PC-3 (cell line): ENCODE data around the gene ZNF497. TPM values are rescaled to one million over a fixed set of nuclear protein-coding genes. Genes with fewer than 3 reads are reported as not detected.

ENCODE experiments used
- ATAC-seq: fragments of 200-7000 bp; cut with Tn5 transposase; 2 replicates; pipeline ENCODE4 v1.9.1; 2020; ENCODE audit warnings: mild to moderate bottlenecking, moderate library complexity
- BruUV-seq: library from RNA; stranded (reverse); fragments of 400-500 nt; replicated peaks from 2 replicates; lab custom pipeline; 2021; lab: Mats Ljungman, UMichigan
- CTCF ChIA-PET: fragments of 300-600 bp; sonication (Branson Sonifier 250); formaldehyde crosslinking; loops from one replicate; lab custom pipeline; 2022; ENCODE audit warnings: antibody characterized with exemption; lab: Charles Lee
- POLR2A ChIA-PET: fragments of 300-600 bp; sonication (Branson Sonifier 250); formaldehyde crosslinking; loops from one replicate; lab custom pipeline; 2022; ENCODE audit warnings: antibody characterized with exemption; ENCODE audit not compliant: unreplicated experiment; lab: Charles Lee
- DNase-seq: peaks from one replicate; pipeline ENCODE4 v3.0.0-alpha.2; 2015
- H2AFZ ChIP-seq: fragments of 300-600 bp; sonication (generic); 2 replicates; pipeline ENCODE4 v1.6.0; 2016; ENCODE audit warnings: antibody characterized with exemption, low read length
- H3F3A ChIP-seq: fragments of 300-600 bp; sonication (generic); one replicate; pipeline ENCODE4 v1.6.0; 2017; ENCODE audit warnings: antibody characterized with exemption, low read length, control low read depth, mild to moderate bottlenecking; ENCODE audit not compliant: unreplicated experiment
- H3K27ac ChIP-seq: fragments of 300-600 bp; sonication (generic); 2 replicates; pipeline ENCODE4 v1.5.1; 2016; ENCODE audit warnings: mild to moderate bottlenecking, low read length
- H3K27me3 ChIP-seq: fragments of 300-600 bp; sonication (generic); 2 replicates; pipeline ENCODE4 v1.6.1; 2016; ENCODE audit warnings: low read length, mixed read lengths
- H3K36me3 ChIP-seq: fragments of 300-600 bp; sonication (generic); 2 replicates; pipeline ENCODE4 v1.6.1; 2016; ENCODE audit warnings: low read depth, mixed run types, low read length, mixed read lengths
- H3K4me1 ChIP-seq: fragments of 300-600 bp; sonication (generic); 2 replicates; pipeline ENCODE4 v1.5.1; 2016; ENCODE audit warnings: low read length; ENCODE audit not compliant: insufficient read depth
- H3K4me2 ChIP-seq: fragments of 300-600 bp; sonication (generic); 2 replicates; pipeline ENCODE4 v1.6.0; 2016; ENCODE audit warnings: low read length
- H3K4me3 ChIP-seq: fragments of 300-600 bp; sonication (generic); 2 replicates; pipeline ENCODE4 v1.5.1; 2016; ENCODE audit warnings: mild to moderate bottlenecking, low read length, mixed read lengths
- H3K79me2 ChIP-seq: fragments of 300-600 bp; sonication (generic); 2 replicates; pipeline ENCODE4 v1.6.1; 2017; ENCODE audit warnings: low read length, mixed read lengths
- H3K9ac ChIP-seq: fragments of 300-600 bp; sonication (generic); 2 replicates; pipeline ENCODE4 v1.6.0; 2016; ENCODE audit warnings: mild to moderate bottlenecking, low read length
- H3K9me2 ChIP-seq: fragments of 300-600 bp; sonication (generic); replicated peaks from 2 replicates; pipeline ENCODE4 v1.6.1; 2016; ENCODE audit warnings: mixed run types, low read length, mixed read lengths
- H3K9me3 ChIP-seq: fragments of 300-600 bp; sonication (generic); 2 replicates; pipeline ENCODE4 v1.6.1; 2016; ENCODE audit warnings: low read length, mixed read lengths
- H4K20me1 ChIP-seq: fragments of 300-600 bp; sonication (generic); 2 replicates; pipeline ENCODE4 v1.6.1; 2016; ENCODE audit warnings: low read length, mixed read lengths
- CTCF ChIP-seq: fragments of 300-600 bp; sonication (generic); conservative IDR thresholded peaks from 2 replicates; pipeline ENCODE4 v1.5.1; 2017; ENCODE audit warnings: antibody characterized with exemption, low read depth, mild to moderate bottlenecking, low read length
- EZH2 ChIP-seq: fragments of 300-600 bp; sonication (generic); IDR thresholded peaks from one replicate; pipeline ENCODE4 v1.6.1; 2017; ENCODE audit warnings: antibody characterized with exemption, mild to moderate bottlenecking, low read length; ENCODE audit not compliant: unreplicated experiment
- EZH2phosphoT487 ChIP-seq: fragments of 300-600 bp; sonication (generic); IDR thresholded peaks from 2 replicates; pipeline ENCODE4 v1.6.1; 2018; ENCODE audit warnings: mild to moderate bottlenecking, antibody characterized with exemption, low read length, borderline replicate concordance
- intact Hi-C: fragments of 100-400 bp; cut with micrococcal nuclease; formaldehyde crosslinking; loops from 2 replicates; pipeline ENCODE4 v1.9.0; 2023
- total RNA-seq: library from RNA; depleted of rRNA; stranded (reverse); fragments of >200 nt; gene quantifications from 2 replicates; pipeline ENCODE4 v1.2.3, GENCODE V29; 2014

ZNF497 gene
- total RNA-seq, 1 experiment from 2014 or later = 2.2 TPM

GRCh38 chr19:58382997-58383603, 20.5 kb upstream of the ZNF497 start:
- Histone ChIP-seq H3K9me3 (no peaks in the 10 kb centered on the region), H3K4me1 (peaks cover 28% of the 10 kb centered on the region), H3F3A (no peaks in the 10 kb centered on the region), H3K79me2 (peaks cover 38% of the 10 kb centered on the region), H3K36me3 (peaks cover 5% of the 10 kb centered on the region), H3K9me2 (no peaks in the 10 kb centered on the region), H3K27me3 (no peaks in the 10 kb centered on the region), H3K27ac (no peak overlapping the region), H3K9ac (no peak overlapping the region), H4K20me1 (peaks cover 8% of the 10 kb centered on the region), H3K4me3 (no peak overlapping the region), H2AFZ (no peak overlapping the region), H3K4me2 (no peak overlapping the region)
- ChIA-PET POLR2A (no interaction called here), CTCF (no interaction called here)
- TF ChIP-seq CTCF (no peak), EZH2phosphoT487 (no peak), EZH2 (no peak)
- DNase-seq = no peak
- no peak for ATAC-seq
- no TSS peak for BruUV-seq
- intact Hi-C loops = no loop called here

GRCh38 chr19:58381460-58382212, 19.1 kb upstream of the ZNF497 start:
- Histone ChIP-seq H3F3A (no peaks in the 10 kb centered on the region), H2AFZ (peak overlapping the region; percentile 69), H3K4me2 (peak overlapping the region; percentile 92), H3K9me2 (no peaks in the 10 kb centered on the region), H3K27ac (peak overlapping the region; percentile 43; the same call in 1 of the 2 replicates), H3K4me1 (peaks cover 26% of the 10 kb centered on the region), H3K27me3 (no peaks in the 10 kb centered on the region), H4K20me1 (no peaks in the 10 kb centered on the region), H3K9me3 (no peaks in the 10 kb centered on the region), H3K36me3 (no peaks in the 10 kb centered on the region), H3K9ac (peak overlapping the region; percentile 90), H3K79me2 (peaks cover 27% of the 10 kb centered on the region), H3K4me3 (peak overlapping the region; percentile 79)
- intact Hi-C loops = loop anchor here (1.0 to 2.0 kb wide), 3 partner anchors 19 to 77 kb away; partner anchors contain the start of genes ERVK3-1, ZNF324B and ZNF497
- TF ChIP-seq EZH2phosphoT487 (no peak), CTCF (no peak), EZH2 (no peak)
- CTCF ChIA-PET = interaction anchor here (1.1 kb wide), 1 partner anchor 138 kb away, joined by 9 read pairs; the partner anchor contains the start of gene ZBTB45
- ATAC-seq (no peak), DNase-seq (no peak)
- POLR2A ChIA-PET = interaction anchor here (0.7 kb wide), 1 partner anchor 22 kb away, joined by 6 read pairs; no protein-coding TSS in a partner anchor
- BruUV-seq = TSS peak; percentile 47
